GM12864 (cell line): ENCODE measurements around the gene GRPEL2.
"Not testable (repeated sequence)": the region's sequence is repeated elsewhere in the genome, so short reads cannot be mapped to it uniquely, and the experiment has no call there.

Source experiments
- DNase-seq: peaks from one replicate; pipeline ENCODE4 v3.0.0-alpha.2; 2011; ENCODE audit warnings: low read depth
- H3K4me3 ChIP-seq: 2 replicates; pipeline ENCODE4 v1.5.1; 2011; ENCODE audit warnings: mild to moderate bottlenecking, low read depth, low read length, control low read depth
- TF ChIP-seq, protein P1 (sequence below): IDR thresholded peaks from 2 replicates; pipeline ENCODE4 v1.5.1; 2011; ENCODE audit warnings: low read depth, mild to moderate bottlenecking, moderate library complexity, low read length, control low read depth, inconsistent platforms; ENCODE audit errors: missing control alignments

Gene GRPEL2

GRCh38 chr5:149392718-149393117 lies 47.4 kb downstream of the GRPEL2 start:
- no peak for DNase-seq
- TF ChIP-seq, protein P1, sequence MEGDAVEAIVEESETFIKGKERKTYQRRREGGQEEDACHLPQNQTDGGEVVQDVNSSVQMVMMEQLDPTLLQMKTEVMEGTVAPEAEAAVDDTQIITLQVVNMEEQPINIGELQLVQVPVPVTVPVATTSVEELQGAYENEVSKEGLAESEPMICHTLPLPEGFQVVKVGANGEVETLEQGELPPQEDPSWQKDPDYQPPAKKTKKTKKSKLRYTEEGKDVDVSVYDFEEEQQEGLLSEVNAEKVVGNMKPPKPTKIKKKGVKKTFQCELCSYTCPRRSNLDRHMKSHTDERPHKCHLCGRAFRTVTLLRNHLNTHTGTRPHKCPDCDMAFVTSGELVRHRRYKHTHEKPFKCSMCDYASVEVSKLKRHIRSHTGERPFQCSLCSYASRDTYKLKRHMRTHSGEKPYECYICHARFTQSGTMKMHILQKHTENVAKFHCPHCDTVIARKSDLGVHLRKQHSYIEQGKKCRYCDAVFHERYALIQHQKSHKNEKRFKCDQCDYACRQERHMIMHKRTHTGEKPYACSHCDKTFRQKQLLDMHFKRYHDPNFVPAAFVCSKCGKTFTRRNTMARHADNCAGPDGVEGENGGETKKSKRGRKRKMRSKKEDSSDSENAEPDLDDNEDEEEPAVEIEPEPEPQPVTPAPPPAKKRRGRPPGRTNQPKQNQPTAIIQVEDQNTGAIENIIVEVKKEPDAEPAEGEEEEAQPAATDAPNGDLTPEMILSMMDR: no peak

DNA sequence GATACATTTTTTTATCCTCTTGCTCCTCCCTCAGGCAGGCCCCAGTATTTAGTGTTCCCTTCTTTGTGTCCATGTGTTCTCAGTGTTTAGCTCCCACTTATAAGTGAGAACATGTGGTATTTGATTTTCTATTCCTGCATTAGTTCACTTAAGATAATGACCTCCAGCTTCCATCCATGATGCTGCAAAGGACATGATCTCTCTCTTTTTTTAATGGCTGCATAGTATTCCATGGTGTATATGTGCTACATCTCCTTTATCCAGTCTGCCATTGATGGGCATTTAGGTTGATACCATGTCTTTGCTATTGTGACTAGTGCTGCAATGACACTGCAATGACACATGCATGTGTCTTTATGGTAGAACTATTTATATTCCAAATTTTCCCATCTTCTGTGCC lies 49.7 kb downstream of the GRPEL2 start:
- H3K4me3 ChIP-seq, DNase-seq: not testable (repeated sequence)

More at GRCh38 chr5:149392718-149393117, 47.4 kb downstream of the GRPEL2 start:
- H3K4me3 ChIP-seq: no peak overlapping the region

GRCh38 chr5:149397530-149397929 lies 52.2 kb downstream of the GRPEL2 start:
- DNase-seq: no peak
- H3K4me3 ChIP-seq: no peak overlapping the region
- TF ChIP-seq, protein P1: no peak

- not testable (repeated sequence) for H3K4me3 ChIP-seq, DNase-seq
Measured at GRCh38 chr5:149398747-149399266, 53.5 kb downstream of the GRPEL2 start.

DNA sequence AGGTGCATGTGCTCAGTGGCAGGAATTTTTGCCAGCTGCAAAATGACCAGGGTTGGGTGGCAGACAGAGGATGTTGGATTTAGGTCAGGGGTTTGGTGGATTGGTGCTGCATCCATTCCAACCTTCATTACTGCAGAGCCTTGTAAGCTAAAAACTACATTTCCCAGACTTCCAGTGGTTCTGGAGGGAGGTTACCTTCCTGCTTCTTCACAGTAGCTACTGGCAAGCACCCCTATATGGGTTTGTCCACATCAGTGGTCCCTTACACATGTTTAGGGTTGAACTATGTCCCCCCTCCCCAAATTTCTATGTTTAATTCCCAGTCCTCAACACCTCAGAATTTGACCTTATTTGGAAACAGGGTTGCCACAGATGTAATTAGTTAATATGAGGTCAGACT lies 54.5 kb downstream of the GRPEL2 start:
- TF ChIP-seq, protein P1: no peak
- H3K4me3 ChIP-seq: no peak overlapping the region
- no peak for DNase-seq

DNA sequence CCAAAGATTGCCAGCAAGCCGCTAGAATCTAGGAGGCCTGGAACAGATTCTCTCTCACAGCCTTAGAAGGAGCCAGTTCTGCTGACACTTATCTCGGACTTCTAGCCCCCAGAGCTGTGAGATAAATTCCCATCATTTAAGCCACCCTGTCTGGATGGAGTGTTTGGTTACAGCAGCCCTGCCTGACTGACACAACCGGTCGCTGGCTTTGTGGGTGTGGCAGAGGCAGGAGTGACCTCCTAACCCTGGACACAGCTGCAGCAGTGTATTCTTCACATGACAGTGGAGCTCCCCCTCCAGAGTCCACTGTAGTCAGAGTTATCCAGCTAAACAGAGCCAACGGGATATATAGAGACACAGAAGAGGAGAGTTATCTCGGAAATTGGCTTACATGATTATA lies 55.0 kb downstream of the GRPEL2 start:
- DNase-seq: no peak
- no peak overlapping the region for H3K4me3 ChIP-seq
- TF ChIP-seq, protein P1: no peak

DNA sequence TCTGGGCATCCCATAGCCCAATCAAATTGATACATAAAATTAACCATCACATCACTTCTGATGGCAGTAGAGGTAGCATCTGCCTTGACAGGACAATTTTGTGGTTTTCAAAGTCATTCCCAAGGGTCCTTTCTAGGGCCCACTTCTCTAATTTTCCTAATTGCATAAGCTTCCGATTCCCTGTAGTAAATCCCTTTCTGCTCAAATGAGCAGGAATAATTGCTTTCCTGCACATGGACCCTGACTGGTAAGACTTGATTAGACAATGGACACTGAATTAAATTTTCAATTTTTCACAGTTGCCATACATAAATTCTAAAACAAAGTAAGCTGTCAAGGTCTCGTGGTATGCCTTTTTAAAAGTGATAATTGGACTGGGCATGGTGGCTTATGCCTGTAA lies 55.8 kb downstream of the GRPEL2 start:
- DNase-seq: no peak
- TF ChIP-seq, protein P1: no peak
- H3K4me3 ChIP-seq: no peak overlapping the region

GRCh38 chr5:149402291-149402690 lies 57.0 kb downstream of the GRPEL2 start:
- no peak for DNase-seq
- H3K4me3 ChIP-seq: no peak overlapping the region

More at GRCh38 chr5:149402291-149402690, 57.0 kb downstream of the GRPEL2 start:
- TF ChIP-seq, protein P1: no peak
